HG03378 (cell line): Measurements from ENCODE around the gene CRTAC1.

Experiments used
- ATAC-seq: cut with Tn5 transposase; IDR thresholded peaks from one replicate; pipeline ENCODE4 v1.9.1; 2021; ENCODE audit warnings: mild to moderate bottlenecking, moderate library complexity; ENCODE audit not compliant: unreplicated experiment

The CRTAC1 gene

GRCh38 chr10:98030093-98030821 is at the start of gene CRTAC1:
Gene CRTAC1, minus strand, starts transcription at chr10:98030621. Its CDS starts 149 bp downstream, at chr10:98030472.
- ATAC-seq: no peak

DNA sequence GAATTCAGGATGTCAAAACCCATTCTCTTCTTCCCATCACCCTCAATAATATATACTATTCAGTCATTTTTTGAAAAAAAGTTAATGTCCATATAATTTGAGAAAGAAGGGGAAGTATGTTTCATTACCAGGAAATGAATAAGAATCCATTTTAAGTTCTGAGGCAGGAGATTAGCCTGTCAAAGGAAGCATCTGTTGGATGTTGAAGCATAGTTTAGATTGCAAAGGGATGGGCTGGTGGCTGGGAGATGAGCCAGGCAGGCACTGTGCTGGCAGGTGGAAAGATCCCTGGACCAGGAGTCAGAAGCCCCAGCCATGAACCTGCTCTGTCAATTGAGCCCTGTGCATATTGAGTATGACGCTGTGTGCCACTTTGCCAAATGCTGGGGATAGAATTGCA is 48.4 kb upstream of the CRTAC1 start:
- ATAC-seq: no peak

GRCh38 chr10:98077223-98077622 is 46.8 kb upstream of the CRTAC1 start:
- no peak for ATAC-seq

DNA sequence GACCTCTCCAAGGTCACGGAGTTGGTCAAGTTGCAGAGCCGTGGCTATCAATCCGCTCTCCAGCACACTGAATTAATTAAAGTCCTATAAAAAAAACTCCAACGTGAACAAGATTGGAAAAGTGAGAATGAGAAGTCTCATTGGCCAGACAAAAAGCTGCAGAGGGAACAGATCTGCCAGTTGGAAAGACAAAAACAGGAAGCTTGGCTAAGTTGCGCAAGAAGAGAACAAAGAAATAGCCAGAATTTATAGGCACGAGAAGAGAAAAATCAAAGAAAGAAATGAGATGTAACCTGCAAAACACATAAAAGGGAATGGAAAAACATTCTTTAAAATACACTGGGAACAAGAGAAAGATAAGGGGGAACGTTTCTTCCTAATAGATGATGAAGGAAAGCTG is 45.7 kb upstream of the CRTAC1 start:
- ATAC-seq: no peak

DNA sequence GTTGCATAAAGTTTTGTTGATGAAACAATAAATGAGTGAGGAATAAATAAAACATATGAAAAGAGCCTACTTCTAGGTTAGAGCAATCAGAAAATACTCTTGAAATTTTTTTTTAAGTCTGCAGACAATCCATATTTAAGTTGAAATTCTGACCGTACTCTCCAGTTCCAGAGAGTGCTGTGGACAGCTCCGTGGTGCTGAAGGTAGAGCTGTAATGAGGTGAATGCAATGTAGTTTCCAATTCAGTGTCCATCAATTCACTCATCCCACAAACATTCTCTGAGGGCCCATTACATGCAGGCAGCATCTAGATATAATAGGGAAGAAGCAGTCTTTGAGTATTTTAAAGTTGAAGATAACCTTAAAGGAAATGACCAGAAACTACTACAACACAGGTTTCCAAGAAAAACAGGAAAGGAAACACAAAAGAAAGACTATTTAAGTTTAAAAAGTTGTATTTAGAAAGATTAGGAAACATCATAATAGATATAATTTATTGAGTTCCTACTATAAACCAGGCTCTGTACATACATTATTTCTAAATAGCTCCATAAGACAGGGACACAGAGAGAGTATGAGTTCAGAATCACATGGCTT is 44.0 kb upstream of the CRTAC1 start:
- ATAC-seq: no peak

GRCh38 chr10:98067165-98067564 is 36.7 kb upstream of the CRTAC1 start:
- ATAC-seq: no peak

DNA sequence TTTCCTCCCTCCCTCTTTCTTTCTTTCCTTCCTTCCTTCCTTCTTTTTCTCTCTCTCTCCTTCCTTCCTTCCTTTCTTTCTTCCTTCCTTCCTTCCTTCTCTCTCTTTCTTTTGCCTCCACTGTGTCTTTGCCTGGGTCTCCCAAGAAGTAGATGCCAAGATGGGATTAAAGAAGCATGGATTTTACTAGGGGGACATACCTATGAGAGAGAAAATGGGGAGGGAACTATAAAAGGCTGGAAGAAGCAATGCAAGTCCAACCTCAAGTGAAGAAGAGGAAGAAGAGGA is 33.3 kb upstream of the CRTAC1 start:
- ATAC-seq: no peak

- no peak for ATAC-seq
These were observed 32.0 kb upstream of the CRTAC1 start for GRCh38 chr10:98062424-98062823.

GRCh38 chr10:98060079-98060478 is 29.7 kb upstream of the CRTAC1 start:
- no peak for ATAC-seq

DNA sequence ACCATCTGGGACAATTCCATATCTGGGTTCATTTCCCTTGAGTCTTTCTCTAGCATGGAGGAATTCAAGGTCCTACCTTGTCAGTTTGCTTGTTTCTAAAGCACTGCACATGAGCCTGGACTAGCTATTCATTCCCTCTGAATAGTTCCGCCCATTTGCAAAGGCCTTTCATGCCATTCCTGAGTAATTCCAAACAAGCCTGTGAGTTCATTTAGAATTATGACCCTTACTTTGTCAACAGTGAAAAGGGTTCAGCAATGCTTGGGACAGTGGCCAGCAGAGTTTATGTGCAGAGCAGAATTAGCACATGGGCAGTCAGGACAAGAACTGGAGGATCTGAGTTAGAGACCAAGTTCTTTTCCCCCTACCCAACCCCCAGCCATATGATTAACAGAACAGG is 27.9 kb upstream of the CRTAC1 start:
- ATAC-seq: no peak

DNA sequence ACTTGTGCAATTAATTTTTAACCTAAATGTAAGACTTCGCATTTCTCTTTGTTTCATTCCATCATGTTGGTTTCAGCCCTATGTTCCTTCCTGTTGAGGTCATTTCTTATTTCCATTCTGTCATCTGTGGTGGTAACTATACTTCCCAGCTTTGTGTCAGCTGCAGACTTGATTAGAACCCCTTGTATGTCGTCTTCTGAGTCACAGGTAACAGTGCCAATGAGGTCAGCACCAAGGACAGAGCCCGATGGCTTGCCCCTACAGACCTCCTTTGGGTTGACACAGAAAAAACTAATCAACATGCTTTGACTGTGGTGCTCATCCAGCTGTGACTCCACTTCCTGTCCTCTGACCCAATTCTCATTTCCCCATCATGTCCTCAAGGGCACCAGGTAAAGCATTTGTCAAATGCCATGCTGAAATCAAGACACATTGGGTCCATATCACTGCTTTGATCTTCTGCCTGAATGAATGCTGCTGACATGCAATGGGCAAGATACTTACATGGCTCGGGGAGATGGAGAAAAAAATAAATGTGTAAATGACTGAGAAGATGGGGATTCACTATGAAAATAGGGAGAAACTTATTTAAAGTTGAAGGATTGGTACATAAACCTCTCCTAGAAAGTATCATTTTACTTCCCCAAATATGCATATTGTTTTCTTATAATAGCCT is 25.6 kb upstream of the CRTAC1 start:
- no peak for ATAC-seq

GRCh38 chr10:98047009-98047741 is 16.8 kb upstream of the CRTAC1 start:
- no peak for ATAC-seq

- no peak for ATAC-seq
These were observed 15.5 kb upstream of the CRTAC1 start for GRCh38 chr10:98045785-98046389.

- no peak for ATAC-seq
These were observed 11.1 kb upstream of the CRTAC1 start for GRCh38 chr10:98041352-98042043.

GRCh38 chr10:98039690-98040381 is 9.4 kb upstream of the CRTAC1 start:
- ATAC-seq: no peak

- no peak for ATAC-seq
These were observed 7.9 kb upstream of the CRTAC1 start for GRCh38 chr10:98038288-98038687.

DNA sequence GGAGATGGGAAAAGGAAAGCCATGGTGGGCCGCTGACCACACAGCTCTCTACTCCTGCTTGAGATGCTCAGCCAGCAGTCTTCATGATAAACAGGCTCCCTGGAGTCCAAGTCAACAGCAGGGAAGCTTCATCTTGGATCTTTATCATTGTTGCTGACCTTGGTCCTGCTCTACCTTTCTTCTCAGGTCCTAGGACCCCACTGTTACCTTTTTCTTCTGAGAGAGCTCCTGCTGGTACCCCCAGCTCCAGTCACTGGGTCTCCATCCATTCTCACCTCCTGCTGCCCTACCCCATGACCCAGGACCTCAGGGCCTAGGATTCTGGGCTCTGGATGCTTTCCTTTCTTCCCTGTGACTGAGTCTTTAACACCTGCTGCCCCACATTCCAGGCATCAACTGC is 5.2 kb upstream of the CRTAC1 start:
- no peak for ATAC-seq

DNA sequence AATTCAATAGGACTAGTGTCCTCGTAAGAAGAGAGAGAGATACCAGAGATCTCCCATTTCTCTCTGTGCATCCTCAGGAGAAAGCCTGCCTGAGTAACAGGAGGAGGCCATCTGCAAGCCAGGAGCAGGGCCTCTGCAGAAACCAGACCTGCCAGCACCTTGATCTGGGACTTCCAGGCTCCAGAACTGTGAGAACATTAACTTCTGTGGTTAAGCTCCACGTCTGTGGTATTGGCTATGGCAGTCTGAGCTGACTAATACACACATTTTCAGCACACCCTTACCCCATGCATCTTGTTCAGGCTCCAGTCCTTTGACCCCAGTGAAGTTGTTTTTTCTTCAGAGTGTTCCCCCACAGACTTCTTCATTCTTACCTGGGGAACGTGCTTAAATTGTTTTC is 3.1 kb upstream of the CRTAC1 start:
- ATAC-seq: no peak

GRCh38 chr10:98031440-98031839 is 1.0 kb upstream of the CRTAC1 start:
- no peak for ATAC-seq

DNA sequence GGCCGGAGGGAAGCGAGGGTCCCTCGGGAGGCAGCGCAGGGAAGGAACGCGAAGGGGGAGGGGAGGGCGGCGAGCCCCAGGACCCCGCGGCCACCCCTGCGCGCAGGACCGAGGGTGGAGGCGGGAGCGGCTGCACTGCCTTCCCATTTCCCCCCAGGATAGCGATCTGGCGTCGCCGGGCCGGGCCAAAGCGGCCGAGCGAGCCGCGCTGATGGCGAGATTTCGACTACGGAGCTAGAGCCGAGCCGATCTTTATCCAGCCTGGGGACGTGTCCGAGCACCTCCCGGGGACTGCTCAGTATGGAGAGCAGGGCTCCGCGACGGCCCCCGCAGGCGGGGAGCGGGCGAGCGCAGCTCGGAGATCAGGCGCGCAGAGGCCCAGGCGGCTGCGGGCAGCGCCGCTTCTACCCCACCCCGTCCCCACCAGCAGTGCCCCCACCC is 590 bp upstream of the CRTAC1 start:
- ATAC-seq: no peak
